Endothelial cell of umbilical vein (primary cell): ENCODE data around the gene LIMCH1.

Experiments
- EZH2 ChIP-seq: IDR thresholded peaks from 2 replicates; pipeline ENCODE4 v1.6.1; 2012; ENCODE audit warnings: borderline replicate concordance, low read depth, mild to moderate bottlenecking, moderate library complexity, low read length, inconsistent platforms; ENCODE audit not compliant: severe bottlenecking
- FOS ChIP-seq: IDR thresholded peaks from 2 replicates; pipeline ENCODE4 v1.6.1; 2011; ENCODE audit warnings: mild to moderate bottlenecking, low read length, moderate library complexity, borderline replicate concordance; ENCODE audit not compliant: insufficient read depth
- GATA2 ChIP-seq: IDR thresholded peaks from 2 replicates; pipeline ENCODE4 v1.7.0; 2011; ENCODE audit warnings: low read depth, mild to moderate bottlenecking, moderate library complexity, mixed read lengths, low read length; ENCODE audit not compliant: insufficient read length, insufficient read depth
- MYC ChIP-seq: IDR thresholded peaks from one replicate; pipeline ENCODE4 v1.6.1; 2011; ENCODE audit warnings: mild to moderate bottlenecking, low read depth, low read length
- POLR2A ChIP-seq: IDR thresholded peaks from 2 replicates; pipeline ENCODE4 v1.6.1; 2012; ENCODE audit warnings: low read depth, mild to moderate bottlenecking, control low read depth, low read length
- POLR2AphosphoS5 ChIP-seq: IDR thresholded peaks from 2 replicates; pipeline ENCODE4 v1.6.1; 2012; ENCODE audit warnings: low read depth, mild to moderate bottlenecking, control low read depth, low read length, moderate library complexity; ENCODE audit not compliant: insufficient read depth
- TF ChIP-seq, protein P1 (sequence below), 2 donors: IDR thresholded peaks; 1 replicate in 1 of 2; 2 replicates in 1 of 2; pipeline ENCODE4 v1.5.1; 2011; ENCODE audit warnings: low read length in 2 of 2, mild to moderate bottlenecking in 2 of 2, moderate library complexity in 2 of 2, control low read depth in 1 of 2, inconsistent platforms in 1 of 2, low read depth in 1 of 2; ENCODE audit not compliant: insufficient read depth in 1 of 2; ENCODE audit errors: extremely low read depth in 1 of 2
- TF ChIP-seq, protein P2 (sequence below): IDR thresholded peaks from 2 replicates; pipeline ENCODE4 v1.6.1; 2011; ENCODE audit not compliant: insufficient read depth, insufficient read length

DNA sequence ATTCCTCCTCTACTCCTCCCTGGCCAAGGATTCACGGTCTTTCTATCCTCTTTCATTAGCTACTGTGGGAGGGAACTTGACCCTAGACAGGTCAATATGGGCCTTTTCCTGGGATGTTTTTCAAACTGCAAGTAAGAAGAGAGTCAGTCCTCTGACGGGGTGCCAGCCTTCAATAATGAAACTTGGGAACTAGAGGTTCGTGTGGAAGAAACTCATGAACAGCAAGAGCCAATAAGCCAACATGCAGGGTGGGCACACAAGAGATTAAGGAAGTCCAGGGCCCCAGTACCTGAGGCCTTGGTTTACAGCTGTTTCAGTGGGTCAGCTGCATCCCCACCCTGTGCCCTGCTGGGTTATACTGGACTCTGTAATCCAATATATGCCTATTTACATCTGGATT, 49.3 kb downstream of the LIMCH1 start:
- TF ChIP-seq, protein P1, sequence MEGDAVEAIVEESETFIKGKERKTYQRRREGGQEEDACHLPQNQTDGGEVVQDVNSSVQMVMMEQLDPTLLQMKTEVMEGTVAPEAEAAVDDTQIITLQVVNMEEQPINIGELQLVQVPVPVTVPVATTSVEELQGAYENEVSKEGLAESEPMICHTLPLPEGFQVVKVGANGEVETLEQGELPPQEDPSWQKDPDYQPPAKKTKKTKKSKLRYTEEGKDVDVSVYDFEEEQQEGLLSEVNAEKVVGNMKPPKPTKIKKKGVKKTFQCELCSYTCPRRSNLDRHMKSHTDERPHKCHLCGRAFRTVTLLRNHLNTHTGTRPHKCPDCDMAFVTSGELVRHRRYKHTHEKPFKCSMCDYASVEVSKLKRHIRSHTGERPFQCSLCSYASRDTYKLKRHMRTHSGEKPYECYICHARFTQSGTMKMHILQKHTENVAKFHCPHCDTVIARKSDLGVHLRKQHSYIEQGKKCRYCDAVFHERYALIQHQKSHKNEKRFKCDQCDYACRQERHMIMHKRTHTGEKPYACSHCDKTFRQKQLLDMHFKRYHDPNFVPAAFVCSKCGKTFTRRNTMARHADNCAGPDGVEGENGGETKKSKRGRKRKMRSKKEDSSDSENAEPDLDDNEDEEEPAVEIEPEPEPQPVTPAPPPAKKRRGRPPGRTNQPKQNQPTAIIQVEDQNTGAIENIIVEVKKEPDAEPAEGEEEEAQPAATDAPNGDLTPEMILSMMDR (IDR thresholded peaks at IDR 0.05; ENCODE audit: extremely low read depth in 1 of 2, insufficient read depth in 1 of 2, low read depth in 1 of 2, low read length in 2 of 2) = no peak
- no peak for TF ChIP-seq EZH2
- TF ChIP-seq POLR2A = no peak
- TF ChIP-seq GATA2 = no peak
- no peak for TF ChIP-seq POLR2AphosphoS5
- no peak for TF ChIP-seq MYC
- no peak for TF ChIP-seq FOS
- TF ChIP-seq, protein P2, sequence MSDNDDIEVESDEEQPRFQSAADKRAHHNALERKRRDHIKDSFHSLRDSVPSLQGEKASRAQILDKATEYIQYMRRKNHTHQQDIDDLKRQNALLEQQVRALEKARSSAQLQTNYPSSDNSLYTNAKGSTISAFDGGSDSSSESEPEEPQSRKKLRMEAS = no peak
